Stimulated activated CD8-positive, alpha-beta memory T cell treated with anti-CD3 and anti-CD28 coated beads, Interleukin-12 subunit alpha, Interleukin-12 subunit beta, amount 100 ng/mL, for 24 hours (primary cell): ENCODE measurements around the gene NXPH1.

Experiments used
- DNase-seq: peaks from one replicate; pipeline ENCODE4 v3.0.0-alpha.2; 2020; ENCODE audit errors: extremely low read depth

Gene NXPH1

GRCh38 chr7:8435590-8436545, 2.5 kb downstream of the NXPH1 start:
- DNase-seq, result no peak

- DNase-seq, result no peak
These were observed 3.6 kb downstream of the NXPH1 start for GRCh38 chr7:8436965-8437364.

DNA sequence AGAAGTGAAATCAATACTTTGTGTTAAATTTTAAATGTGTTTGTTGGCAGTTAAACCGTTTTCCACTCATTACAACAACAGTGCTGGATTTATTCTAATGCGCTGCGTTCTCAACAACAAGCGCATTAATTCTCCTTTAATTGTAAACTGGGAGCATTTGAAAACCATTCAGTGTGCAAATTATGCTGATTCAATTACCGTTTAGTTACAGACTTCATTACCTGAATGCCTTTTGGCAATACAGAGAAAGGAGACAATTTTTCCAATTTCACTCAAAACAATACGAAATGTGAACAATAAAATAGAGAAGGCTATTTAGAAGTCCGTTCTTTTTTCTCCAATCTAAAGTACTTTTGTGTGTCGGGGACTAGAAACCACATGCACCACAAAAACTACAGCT, 4.2 kb downstream of the NXPH1 start:
- DNase-seq, result no peak

DNA sequence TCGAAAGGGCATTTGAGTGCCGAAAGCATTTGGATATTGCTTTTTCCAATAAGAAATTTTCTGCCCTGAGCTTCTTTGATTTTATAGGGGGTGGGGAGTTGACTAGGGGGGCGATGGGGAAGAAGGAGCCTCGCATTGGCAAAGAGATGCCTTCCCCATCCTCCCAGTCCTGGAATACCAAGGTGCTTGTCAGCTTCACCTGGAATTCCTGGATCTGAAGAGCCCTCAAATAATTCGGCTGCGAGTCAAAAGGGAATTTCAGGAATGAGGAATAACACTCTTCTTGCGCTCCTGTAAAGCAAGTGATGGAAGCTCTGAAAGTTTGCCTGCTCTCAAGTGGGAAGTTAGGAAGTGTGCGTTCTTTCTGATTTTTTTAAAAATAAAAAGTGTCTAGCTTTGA, 7.3 kb downstream of the NXPH1 start:
- no peak for DNase-seq

DNA sequence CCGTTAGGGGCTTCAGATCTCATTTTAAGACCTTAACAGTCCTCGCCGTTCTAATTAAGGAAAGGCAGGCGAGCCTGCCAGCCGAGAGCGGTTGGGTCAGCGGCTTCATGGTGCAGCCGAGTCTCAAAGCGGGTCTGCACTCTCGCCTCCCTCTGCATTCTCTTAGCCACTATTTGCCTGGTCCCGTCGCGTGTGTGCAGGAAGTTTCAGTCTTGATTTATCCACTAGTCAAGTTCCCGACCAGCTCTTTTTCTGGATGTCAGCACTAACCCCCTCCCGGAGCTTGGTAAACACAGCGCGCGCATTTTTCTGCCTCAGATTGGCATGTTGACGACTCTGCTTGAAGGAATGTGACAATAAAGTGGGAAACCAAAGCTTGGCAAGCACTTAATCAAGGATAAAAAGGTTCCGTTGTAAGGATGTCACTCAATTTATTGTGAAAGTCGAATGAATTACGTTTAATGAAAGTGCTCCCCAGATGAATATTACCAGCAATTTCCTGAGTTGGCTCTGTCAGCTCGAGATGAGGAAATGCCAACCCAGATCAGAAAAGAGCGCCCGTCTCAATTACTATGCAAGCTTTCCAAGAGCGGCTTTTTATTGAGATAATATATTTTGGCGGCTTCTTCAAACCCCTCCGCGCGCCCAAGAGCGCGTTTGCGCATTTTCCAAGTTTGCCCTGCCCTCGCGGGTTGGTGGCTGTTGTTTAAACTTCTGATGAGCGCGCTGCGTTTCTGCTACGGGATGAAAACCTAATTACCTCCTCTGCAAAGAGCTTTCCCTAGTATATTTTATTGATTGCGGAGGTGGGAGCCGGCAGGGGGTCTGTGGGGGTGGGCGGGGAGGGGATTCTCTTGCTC, 7.9 kb downstream of the NXPH1 start:
- DNase-seq, result no peak

DNA sequence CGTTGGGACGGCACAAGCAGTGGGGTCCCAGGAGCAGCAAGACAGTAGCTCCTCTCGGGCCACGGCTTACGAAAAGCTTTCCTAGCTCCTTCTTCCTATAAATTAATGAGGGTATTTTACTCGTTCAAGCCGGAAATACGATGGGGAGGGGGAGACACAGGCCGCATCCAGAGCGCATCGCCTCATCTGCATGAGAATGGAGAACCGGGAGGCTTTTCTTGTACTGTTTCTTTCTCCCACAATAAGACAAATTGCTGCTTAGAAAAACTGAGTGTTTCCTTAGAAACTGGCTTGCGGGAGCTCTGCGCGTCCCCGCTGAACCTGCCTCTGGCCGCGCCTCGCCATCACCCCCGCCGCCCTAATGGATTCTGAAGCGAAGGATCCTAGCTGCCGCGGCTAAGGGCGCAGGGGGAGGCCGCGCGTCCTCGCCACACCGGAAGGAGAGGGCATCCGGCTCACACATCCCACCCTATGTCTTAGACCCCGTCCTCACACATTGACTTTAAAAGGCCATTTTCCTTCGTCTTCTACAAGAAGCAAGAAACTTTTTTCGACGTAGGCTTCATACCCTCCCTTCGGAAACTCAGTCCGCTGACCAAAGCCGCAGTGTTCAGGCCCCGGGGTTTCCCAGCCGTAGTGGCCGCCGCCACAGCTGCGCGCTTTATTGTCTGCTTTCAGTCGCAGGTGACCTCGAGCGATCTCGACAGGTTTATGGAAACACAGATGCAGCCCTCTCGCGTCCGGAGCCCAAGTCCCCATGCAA, 8.8 kb downstream of the NXPH1 start:
- DNase-seq, result no peak

DNA sequence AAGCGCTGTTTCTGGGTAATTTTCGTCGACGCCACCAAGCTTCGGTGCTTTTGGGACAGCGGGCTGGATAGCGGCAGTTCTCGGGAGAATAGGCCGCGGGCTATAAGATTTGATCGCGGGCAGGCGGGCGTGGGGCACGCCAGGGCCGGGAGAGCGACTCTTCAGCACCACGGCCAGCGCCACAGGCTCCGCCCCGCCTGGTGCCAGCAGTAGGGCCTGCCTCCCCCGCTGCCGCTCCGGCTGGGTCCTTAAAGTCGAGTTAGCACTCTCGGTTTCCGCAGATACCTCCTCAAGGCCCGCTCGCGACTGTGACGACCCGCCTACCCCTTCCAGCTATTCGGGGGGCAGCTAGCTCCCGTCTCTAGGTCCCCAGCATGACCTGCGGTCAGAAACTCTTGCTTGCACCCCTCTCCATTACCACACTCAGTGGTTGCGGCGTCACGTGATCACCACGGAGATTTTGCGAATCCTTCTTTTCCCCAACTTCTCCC, 9.4 kb downstream of the NXPH1 start:
- DNase-seq, result no peak

DNA sequence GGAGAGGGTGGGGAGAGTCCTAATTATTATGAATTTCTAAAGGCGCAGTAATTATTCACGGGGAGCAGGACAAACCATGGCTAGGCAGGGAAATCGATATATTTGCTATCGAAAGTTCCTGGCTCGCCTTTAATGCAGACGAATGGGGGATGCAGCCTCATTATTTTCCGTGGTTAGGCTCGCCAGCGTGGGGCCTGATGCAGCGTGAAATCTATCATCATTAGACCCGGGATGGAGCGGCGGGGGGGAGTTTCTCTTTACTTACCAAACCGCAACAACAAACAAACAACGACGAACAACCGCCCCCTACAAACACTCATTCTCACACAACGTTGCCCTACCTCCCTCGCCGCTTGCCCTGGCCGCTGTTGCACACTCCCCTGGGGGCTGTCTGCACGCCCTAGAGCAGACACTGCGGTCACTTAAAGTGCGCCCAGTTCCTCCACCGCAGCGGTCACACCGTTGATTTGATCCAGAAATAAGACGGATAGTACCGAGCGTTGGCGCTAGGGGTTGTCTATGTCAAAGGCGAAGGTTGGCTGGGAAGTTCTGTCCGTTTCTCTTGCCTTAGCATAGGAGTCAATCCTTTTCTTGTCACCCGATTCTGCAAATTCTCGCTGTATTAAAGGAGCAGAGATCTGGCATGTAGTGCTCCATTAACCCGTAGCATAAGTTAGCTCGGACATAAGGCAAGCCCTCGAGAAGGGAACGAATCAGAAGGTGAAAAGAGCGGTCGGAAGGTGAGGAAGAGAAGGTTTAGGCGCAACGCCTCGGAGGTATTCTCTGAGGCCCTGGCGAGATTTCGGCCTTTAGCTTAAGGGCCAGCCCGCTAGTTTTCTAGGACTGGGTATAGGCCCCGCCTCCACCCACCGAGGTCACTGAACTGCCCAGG, 10.4 kb downstream of the NXPH1 start:
- DNase-seq, result no peak

DNA sequence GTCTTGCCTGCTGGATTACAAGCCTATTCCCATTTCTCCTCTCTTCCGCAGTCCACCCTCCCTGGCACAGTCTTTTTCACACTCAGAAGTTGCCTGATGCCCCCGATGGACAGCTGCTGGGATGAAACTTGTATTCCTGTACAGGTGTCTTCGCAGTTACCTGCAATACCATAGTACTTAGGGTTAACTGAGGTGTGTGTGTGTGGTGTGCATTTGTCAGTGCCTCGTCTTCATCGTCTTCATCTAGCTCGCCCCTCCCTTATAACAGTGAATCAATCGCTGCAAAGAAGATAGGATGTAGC, 11.0 kb downstream of the NXPH1 start:
- no peak for DNase-seq

GRCh38 chr7:8453535-8453934, 20.1 kb downstream of the NXPH1 start:
- DNase-seq, result no peak

- no peak for DNase-seq
These were observed 22.0 kb downstream of the NXPH1 start for GRCh38 chr7:8455426-8455825.

GRCh38 chr7:8462309-8462708, 28.9 kb downstream of the NXPH1 start:
- DNase-seq, result no peak

GRCh38 chr7:8465338-8465737, 31.9 kb downstream of the NXPH1 start:
- no peak for DNase-seq

- DNase-seq, result no peak
These were observed 47.1 kb downstream of the NXPH1 start for GRCh38 chr7:8480527-8480926.

DNA sequence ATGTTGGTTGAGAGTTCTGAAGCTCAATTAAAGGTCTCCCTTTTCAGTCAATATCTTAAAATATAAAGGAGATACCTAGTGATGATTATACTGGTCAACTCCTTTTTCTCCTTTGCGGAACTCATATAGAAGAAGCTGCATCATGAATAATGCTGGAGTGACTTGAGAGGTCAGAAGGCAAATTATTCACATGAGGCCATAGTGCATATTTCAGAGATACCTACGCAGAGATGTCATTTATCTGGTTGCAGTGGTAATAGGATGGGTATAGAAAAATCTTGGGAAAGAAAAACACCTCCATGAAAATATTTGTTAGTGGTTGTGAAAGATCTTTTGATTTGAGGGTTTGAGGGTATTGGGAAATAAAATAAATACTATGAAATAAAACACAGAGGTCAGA, 47.7 kb downstream of the NXPH1 start:
- no peak for DNase-seq

DNA sequence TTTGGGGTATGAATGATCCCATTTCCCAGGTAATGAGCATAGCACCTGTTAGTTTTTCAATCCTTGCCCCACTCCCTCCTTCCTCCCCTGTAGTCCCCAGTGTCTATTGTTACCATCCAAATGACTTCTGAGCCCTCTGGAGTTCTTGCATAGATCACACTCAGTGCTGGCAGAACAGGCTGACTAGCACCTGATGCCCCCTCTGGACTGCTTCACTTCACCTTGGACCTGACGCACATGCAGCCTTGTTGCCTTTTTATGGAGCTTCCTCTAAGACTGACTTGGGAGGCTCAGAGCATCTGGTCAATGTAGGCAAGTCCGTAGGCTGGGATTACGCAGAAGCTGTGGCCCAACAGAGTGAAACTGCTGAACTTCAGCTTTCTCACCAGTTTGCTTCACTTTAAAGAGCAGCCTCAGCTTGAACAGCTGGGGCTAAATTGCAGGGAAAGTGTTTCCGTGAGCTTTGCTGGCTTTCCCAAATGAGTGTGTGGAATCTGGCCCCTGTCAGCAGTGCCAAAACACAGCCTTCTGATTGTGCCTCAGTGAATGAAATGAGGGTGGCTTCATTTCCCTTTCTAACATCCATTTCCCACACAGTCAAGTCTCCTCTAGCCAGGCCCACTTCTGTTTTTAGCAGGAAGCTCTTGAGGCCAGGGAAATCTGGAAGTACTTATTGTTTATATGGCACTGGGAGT, 48.5 kb downstream of the NXPH1 start:
- no peak for DNase-seq

- no peak for DNase-seq
These were observed 57.1 kb downstream of the NXPH1 start for GRCh38 chr7:8490391-8491045.

- DNase-seq, result no peak
These were observed 57.7 kb downstream of the NXPH1 start for GRCh38 chr7:8491106-8491505.

DNA sequence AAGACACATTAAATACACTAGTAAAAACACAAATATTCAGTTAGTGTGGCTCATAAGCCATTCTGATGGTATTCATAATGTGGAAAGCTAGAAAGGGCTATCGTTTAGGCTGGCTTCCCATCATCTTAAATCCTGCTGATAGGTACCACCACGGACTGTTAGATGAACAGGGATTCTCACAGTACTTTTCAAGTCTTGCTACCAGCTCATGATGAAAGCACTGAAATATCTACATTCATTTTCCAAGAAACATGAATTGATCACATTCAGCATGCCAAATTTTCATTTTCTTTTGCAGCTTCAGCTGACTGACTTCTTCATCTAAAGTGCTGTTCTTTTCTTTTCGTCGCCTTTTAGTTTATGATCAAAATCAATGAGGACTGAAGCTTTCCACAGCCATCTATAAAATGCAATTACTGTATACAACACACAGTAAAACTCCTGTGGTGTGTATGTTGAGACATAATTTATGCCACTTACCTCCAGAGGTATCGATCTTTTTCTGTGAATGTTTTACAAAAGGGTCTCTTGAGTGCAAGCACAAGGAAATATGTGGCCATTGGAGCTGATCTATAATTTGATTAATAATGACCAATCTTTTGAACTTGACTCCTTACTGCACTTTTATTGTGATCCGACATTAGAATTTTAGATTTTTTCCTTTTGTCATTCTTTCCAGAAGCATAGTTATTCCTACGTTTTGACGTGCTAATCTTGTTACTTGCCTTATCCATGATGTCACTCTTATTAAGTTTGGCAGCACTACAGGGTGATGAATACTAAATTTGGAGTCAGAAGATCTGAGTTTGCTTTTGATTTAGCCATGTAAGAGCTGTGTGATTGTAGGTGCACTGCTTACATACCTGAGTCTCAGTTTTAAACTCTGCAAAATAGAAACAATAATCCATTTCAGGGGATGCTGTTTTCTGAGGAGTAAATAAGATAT, 58.4 kb downstream of the NXPH1 start:
- DNase-seq, result no peak
